ENCODE results near the gene MAPK1IP1L. TPM values are rescaled to one million over a fixed set of nuclear protein-coding genes. Genes with fewer than 3 reads are reported as not detected.
A peak's percentile ranks its signal among the peaks of the same experiment; 100 is the strongest.

The MAPK1IP1L gene
- total RNA-seq, 4 donors from 2014 or later = 8.5 to 88.7 (median 27.9) TPM

- Histone ChIP-seq H3K27me3 (no peaks in the 10 kb centered on the region), H3K9me3 (no peaks in the 10 kb centered on the region), H3K4me3 (no peak overlapping the region), H3K27ac (peak overlapping the region; percentile 69 to 79), H3K4me1 (peaks cover 0 to 18% of the 10 kb centered on the region in 2 donors), H3K36me3 (no peaks in the 10 kb centered on the region)
- no peak for TF ChIP-seq CTCF (IDR thresholded peaks at IDR 0.05)
- no peak for TF ChIP-seq POLR2A (IDR thresholded peaks at IDR 0.05)
- no peak for DNase-seq
- intact Hi-C loops (cut with DNase I; ENCODE audit: low total_unique reads) = no loop called here
Measured at GRCh38 chr14:55117803-55118441, 66.5 kb downstream of the MAPK1IP1L start.

GRCh38 chr14:55118761-55119160 is 67.3 kb downstream of the MAPK1IP1L start:
- intact Hi-C loops (cut with DNase I; ENCODE audit: low total_unique reads) = no loop called here
- no peaks in the 10 kb centered on the region for H3K9me3 ChIP-seq
- peaks cover 0 to 20% of the 10 kb centered on the region in 2 donors for H3K4me1 ChIP-seq
- no peaks in the 10 kb centered on the region for H3K27me3 ChIP-seq
- no peak for DNase-seq
- TF ChIP-seq POLR2A (IDR thresholded peaks at IDR 0.05) = no peak
- no peak for TF ChIP-seq CTCF (IDR thresholded peaks at IDR 0.05)
- no peaks in the 10 kb centered on the region for H3K36me3 ChIP-seq
- H3K4me3 ChIP-seq = no peak overlapping the region
- peak overlapping the region; percentile 69 to 79 for H3K27ac ChIP-seq

Other genes with a start within 250 kb of the MAPK1IP1L start
- 10 to 100 TPM in 1 of 4 donors, 1 to 10 TPM in 3; 3.2 to 10.6 (median 4.1) TPM for gene GCH1, start 148.8 kb upstream of the MAPK1IP1L start, total RNA-seq
- gene WDHD1, start 24.5 kb upstream of the MAPK1IP1L start, total RNA-seq = 10 to 100 TPM in 1 of 4 donors, 1 to 10 TPM in 2, under 1 TPM in 1; 0.51 to 20.0 (median 3.1) TPM
- gene SOCS4, start 24.4 kb upstream of the MAPK1IP1L start, total RNA-seq = 10 to 100 TPM; 10.2 to 36.4 (median 22.4) TPM
- 100 to 1,000 TPM in 3 of 4 donors, 10 to 100 TPM in 1; 71.9 to 486 (median 216) TPM for gene LGALS3, start 77.6 kb downstream of the MAPK1IP1L start, total RNA-seq
- gene DLGAP5, start 139.9 kb downstream of the MAPK1IP1L start, total RNA-seq = 10 to 100 TPM in 1 of 4 donors, under 1 TPM in 1, not detected in 2; 0.29 to 22.1 TPM
- gene FBXO34, start 219.8 kb downstream of the MAPK1IP1L start, total RNA-seq = 10 to 100 TPM; 15.9 to 47.4 (median 20.3) TPM